Keratinocyte (primary cell): Measurements from ENCODE around the gene DCST2.
A peak's percentile ranks its signal among the peaks of the same experiment; 100 is the strongest.

Source experiments
- CTCF ChIP-seq, 3 experiments: IDR thresholded peaks in 1 of 3; conservative IDR thresholded peaks in 1 of 3; optimal IDR thresholded peaks in 1 of 3; 2 replicates in 2 of 3; 3 replicates in 1 of 3; pipeline versions ENCODE3 to v1.5.1; 2011; ENCODE audit warnings: low read length in 3 of 3, mild to moderate bottlenecking in 3 of 3, moderate library complexity in 2 of 3, control low read depth in 1 of 3, inconsistent platforms in 1 of 3; ENCODE audit not compliant: insufficient read depth in 2 of 3; ENCODE audit errors: extremely low read depth in 1 of 3
- EZH2 ChIP-seq: IDR thresholded peaks from one replicate; pipeline ENCODE4 v1.6.1; 2012; ENCODE audit warnings: inconsistent platforms, mild to moderate bottlenecking, low read length, moderate library complexity

- TF ChIP-seq CTCF (optimal IDR thresholded peaks at IDR 0.05 in 1 of 3, IDR thresholded peaks at IDR 0.05 in 1 of 3, conservative IDR thresholded peaks at IDR 0.05 in 1 of 3; ENCODE audit: extremely low read depth in 1 of 3, insufficient read depth in 2 of 3, low read length in 3 of 3) (peak in 2 of 3 experiments; percentile 7 to 33), EZH2 (no peak)
Measured at GRCh38 chr1:154992721-154993571, 40.6 kb downstream of the DCST2 start.
